Amniotic stem cell (primary cell): ENCODE data around the gene IMPG2.

Source experiments
- DNase-seq: peaks from one replicate; lab custom pipeline; 2025; lab: John Stamatoyannopoulos, UW

Gene IMPG2

GRCh38 chr3:101240719-101241399, 79.5 kb downstream of the IMPG2 start:
- no peak for DNase-seq

- DNase-seq, result no peak
Measured at GRCh38 chr3:101235048-101235447, 85.3 kb downstream of the IMPG2 start.

DNA sequence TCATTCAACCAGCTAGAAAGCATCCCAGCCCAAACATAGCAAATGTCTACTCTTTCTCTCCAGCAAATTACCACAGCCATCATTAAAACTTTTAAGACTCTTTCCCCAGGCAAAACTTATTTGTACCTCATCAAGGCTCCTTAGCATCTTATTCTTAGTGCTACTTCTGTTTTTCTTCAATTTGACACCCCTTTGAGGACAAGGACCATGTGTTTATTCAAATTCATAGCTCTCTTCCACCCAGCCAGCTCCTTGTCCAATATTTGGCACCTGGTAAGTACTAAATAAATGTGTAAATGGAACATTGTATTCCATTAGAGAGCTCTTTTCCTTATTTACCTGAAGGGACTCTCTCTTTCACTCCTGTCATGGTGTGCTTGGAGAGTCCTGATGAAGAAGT, 89.8 kb downstream of the IMPG2 start:
- DNase-seq, result no peak

GRCh38 chr3:101229681-101230080, 90.7 kb downstream of the IMPG2 start:
- no peak for DNase-seq

GRCh38 chr3:101228441-101228840, 91.9 kb downstream of the IMPG2 start:
- no peak for DNase-seq

GRCh38 chr3:101224739-101225138, 95.6 kb downstream of the IMPG2 start:
- no peak for DNase-seq

DNA sequence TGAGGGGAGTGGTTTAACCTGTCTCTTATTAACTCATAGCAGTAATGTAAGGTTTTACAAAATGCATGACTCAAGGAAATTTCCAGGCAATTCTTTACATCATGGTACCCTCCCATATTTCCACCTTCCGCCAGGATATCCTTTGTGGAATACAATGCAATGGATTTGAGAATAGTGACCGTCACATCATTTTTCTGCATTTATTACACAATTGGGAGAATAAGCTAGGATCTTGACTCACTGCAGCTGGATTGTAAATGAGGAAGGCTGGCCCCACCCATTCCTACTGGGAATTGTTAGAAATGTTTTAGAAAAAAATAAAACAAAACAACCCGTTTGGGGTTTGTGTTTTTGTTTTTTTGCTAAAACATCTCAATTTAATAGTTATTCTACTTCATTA, 97.4 kb downstream of the IMPG2 start:
- no peak for DNase-seq

GRCh38 chr3:101219842-101220560, 100.4 kb downstream of the IMPG2 start:
- no peak for DNase-seq

DNA sequence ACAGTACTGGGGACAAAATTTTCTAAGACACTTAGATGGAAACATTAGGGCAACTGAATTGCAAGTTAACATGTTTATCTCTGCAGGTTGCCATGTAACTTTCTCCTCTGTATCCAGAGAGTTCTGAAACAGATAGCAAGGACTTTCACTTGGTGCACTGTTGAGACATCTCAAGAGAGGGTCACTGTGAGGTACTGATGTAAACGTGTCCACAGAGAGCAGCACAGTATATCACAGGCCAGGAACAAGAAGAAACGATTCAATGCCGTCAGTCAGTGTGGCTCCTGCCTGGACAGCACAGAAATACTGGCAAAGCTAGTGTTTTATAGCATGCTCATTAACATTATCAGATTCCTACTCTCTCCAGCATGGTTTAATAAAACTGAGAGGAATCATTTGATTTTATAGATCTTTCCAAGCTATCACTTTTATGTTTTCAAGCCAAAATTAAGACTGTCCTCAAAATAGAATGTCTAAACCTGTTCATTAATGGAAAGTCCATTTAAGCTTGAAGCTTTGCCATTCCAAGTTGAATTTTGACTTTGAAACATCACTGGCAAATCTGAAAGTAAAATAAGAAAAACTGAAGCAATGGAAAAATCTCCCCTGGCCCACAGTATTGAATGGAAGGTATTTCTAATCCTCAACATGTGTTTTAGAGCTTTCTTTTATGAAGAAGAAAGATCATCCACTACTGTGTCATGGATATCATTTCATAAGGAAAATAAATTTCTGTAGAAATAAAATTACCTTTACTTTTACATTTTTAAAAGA, 102.7 kb downstream of the IMPG2 start:
- no peak for DNase-seq

GRCh38 chr3:101216710-101217465, 103.5 kb downstream of the IMPG2 start:
- DNase-seq, result no peak

DNA sequence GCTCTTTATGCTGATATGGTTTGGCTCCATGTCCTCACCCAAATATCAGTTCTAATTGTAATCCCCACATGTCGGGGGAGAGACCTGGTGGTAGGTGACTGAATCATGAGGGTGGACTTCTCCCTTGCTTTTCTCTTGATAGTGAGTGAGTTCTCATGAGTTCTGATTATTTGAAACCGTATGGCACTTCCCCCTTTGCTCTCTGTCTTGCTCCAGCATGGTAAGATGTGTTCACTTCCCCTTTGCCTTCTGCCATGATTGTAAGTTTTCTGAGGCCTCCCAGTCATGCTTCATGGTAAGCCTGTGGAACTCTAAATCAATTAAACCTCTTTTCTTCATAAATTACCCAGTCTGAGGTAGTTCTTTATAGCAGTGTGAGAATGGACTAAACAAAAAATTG, 107.6 kb downstream of the IMPG2 start:
- no peak for DNase-seq

GRCh38 chr3:101204246-101204645, 116.1 kb downstream of the IMPG2 start:
- DNase-seq, result no peak

- no peak for DNase-seq
Measured at GRCh38 chr3:101203411-101203810, 117.0 kb downstream of the IMPG2 start.

DNA sequence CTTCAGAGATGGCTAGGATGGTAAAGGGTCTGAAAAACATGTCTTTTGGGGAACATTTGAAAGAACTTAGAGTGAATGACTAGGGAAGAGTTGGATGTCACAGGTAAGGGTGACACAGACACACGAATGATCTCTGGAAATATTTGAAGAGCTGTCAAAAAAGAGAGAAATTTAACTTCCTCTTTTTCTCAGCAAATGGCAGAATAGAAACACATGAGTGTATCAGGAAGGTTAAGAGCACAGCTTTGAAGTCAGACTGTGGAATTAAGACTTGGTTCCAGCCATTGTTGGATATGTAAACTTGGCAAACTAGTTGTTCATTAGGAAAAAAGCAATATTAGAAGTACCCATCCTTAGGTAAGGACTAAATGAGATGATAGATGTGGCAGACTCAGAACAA, 117.7 kb downstream of the IMPG2 start:
- DNase-seq, result no peak

DNA sequence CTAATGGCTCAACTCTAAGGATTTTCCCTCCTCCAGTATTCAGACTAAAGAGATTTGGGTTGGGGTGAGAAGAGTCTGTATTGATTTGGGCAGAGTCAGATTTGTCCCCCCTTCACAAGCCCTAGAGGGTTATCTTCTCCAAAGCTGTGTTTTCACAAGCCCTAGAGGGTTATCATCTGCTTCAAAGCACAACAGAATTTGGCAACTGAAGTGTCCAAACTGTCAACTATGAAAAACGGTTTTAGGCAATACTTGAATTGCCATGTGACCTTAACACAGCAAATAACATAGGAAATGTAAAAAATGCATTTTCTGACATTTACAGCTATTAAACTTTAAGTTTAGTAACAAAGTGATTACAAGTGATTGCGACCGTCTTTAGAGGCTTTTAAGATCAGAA, 119.9 kb downstream of the IMPG2 start:
- DNase-seq, result no peak

DNA sequence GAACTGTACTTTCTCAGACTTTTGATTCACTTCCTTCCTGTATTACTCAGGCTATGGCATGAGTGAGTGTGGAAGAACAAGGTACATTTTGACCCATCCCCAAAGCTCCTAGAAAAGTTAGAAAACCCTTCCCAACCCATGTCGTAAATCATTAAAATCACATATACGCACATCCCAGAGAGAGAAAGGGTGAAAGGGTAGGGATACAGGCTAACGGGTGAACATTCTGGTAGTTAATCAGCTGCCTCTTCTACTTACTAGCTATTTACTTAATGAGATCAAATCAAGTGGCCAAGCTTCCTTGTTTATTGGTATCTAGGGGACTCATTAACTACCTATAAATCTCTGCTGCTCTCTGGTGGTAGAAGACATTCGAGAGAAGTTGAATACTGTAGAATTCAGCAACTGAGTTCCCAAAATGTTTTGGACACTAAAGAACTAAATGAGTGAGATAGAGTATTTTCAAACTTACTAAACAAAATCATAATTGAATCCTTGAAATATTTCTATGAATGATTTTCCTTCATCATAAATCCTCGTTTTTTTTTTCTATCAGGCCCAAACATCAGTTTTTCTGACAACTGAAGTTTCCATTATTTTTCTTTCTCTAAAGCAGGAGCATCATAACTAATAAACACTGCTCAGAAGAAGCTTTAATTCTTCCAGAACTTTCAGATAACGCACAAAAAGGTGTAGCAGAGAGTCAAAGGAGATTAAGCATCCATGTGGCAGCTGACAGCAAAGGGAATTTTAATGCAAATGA, 124.2 kb downstream of the IMPG2 start:
- DNase-seq, result peak; percentile 38

DNA sequence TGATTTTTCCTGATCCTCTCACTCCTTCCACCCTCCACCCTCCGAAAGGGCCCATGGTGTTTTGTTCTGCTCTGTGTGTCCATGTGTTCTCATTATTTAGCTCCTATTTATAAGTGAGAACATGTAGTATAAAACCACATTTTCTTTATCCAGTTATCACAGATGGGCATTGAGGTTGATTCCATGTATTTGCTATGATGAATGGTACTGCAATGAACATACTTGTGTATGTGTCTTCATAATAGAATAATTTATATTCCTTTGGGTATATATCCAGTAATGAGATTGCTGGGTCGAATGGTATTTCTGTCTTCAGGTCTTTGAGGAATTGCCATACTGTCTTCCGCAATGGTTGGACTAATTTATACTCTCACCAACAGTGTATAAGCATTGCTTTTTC, 126.0 kb downstream of the IMPG2 start:
- DNase-seq, result no peak

DNA sequence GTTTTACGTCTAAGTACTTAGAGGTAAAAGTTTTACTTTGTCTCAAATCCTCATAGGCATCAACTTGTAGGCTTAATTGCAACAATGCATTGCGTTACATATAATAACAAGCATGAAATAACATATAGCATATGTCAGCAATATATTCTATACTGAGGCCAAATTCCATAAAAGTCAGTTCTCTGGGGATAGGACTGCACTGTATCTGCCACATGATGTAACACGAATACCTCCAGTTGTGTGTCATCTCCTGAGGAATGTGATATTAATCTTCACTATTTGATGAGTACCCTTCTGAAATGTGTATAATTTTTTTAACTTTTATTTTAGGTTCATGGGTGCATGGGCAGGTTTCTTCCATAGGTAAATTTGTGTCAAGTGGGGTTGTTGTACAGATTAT, 126.4 kb downstream of the IMPG2 start:
- DNase-seq, result no peak

DNA sequence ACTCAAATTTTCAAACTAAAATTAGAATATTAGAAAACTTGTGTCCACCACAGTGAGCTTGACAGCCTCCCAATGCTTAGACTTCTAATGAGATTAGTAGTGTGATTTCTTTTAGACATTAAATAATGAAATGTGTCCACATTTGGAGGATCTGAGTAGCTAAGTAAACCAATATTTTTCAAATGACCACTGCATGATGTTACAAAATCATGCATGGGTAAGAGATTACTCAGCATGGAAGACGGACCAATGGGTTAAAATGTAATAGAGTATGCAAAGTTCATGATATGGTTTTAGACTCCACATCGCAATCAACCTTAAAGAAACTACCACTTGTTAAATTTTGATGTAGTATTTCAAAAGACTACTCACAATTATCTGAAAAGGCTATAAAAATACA, 130.6 kb downstream of the IMPG2 start:
- no peak for DNase-seq

GRCh38 chr3:101189176-101189575, 131.2 kb downstream of the IMPG2 start:
- DNase-seq, result no peak

DNA sequence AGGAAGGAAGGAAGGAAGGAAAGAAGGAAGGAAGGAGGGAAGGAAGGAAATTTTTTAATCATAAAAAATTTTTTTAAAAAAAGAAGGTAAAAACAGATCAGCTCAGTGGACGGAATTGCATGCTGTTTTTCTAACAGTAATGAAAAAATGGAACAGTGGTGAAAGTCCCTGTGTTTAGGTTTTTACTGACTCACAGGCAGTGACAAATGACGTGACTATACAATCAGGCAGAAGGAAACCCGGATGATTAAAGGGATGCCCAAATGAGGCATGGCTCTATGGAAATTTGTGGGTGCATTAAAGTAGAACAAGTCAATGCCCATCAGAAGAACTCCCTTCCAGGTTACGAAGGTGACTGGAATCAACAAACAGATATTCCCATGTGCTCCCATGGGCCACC, 135.0 kb downstream of the IMPG2 start:
- DNase-seq, result no peak

DNA sequence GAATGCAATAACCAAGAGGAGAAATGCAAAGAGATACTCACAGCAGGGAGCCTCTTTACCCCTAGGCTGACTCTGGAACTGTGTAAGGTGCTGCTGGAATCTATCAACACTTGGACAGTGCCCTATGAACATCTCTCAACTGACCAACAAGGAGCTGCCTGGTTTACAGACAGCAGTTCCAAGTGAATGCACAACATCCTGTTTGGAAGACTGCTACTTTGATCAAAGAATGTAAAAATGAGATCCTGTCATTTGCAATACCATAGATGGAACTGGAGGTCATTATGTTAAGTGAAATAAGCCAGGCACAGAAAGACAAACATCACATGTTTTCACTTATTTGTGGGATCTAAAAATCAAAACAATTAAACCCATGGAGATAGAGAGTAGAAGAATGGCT, 136.3 kb downstream of the IMPG2 start:
- no peak for DNase-seq
